Measurements from ENCODE around the gene TENM4.

GRCh38 chr11:78607696-78608095 lies 833.1 kb downstream of the TENM4 start:
- TF ChIP-seq CTCF (IDR thresholded peaks at IDR 0.05) (no peak), TCF7L2 (IDR thresholded peaks at IDR 0.05; ENCODE audit: low read depth, low read length) (no peak), REST (IDR thresholded peaks at IDR 0.05; ENCODE audit: insufficient read depth in 1 of 2, low read depth in 2 of 2, low read length in 1 of 2) (no peak), POLR2AphosphoS5 (IDR thresholded peaks at IDR 0.05; ENCODE audit: low read depth, low read length) (no peak)
